GM18858 (cell line): Measurements from ENCODE around the gene TAP2.
A peak's percentile ranks its signal among the peaks of the same experiment; 100 is the strongest.
"Not testable (repeated sequence)": the region's sequence is repeated elsewhere in the genome, so short reads cannot be mapped to it uniquely, and the experiment has no call there.

Experiments
- ATAC-seq: cut with Tn5 transposase; IDR thresholded peaks from one replicate; pipeline ENCODE4 v1.9.1; 2021; ENCODE audit not compliant: unreplicated experiment

TAP2 gene

DNA sequence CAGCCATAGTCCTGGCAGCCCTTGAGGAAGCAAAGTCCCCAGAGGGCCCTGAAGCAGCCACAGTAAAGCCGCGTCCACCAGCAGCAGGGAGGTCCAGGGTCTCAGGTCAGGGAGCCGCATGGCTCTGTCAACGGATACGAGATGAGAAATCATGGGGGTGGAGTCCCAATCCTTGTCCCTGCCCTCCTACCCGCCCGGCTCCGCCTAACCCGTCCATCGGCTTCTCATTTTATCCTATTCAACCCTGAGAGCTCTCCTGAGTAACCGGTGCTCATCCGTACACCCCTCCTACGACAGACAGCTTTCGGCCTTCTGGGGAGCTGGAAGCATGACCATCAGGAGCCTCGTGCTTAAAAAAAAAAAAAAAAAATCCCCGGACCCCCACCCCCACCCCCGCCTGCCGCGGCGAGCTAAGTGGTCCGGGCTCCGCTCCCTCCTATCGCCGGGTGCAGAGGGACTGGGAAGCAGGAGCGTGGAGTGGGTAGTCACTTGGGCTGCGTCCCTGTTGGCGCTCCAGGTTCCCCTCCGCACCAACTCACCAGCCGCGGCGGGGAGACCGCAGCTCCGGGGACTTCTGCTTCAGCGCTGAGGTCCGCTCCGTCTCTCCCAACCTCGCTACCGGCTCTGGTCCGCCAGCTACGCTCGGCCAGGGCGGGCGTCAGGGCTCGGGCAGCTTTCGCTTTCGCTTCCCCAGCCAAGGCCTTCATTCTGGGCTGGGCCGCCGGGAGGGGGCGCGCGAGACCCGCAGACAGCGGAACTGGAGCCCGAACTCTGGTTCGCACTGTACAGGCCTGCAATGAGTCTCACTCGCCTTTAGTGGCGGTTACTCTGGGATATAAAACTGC is at the start of gene TAP2:
TSS of gene TAP2 (minus strand) at position 626 of the 845 bp plus-strand sequence. CDS start at position 120, 506 bp downstream.
- peak; percentile 75 for ATAC-seq

DNA sequence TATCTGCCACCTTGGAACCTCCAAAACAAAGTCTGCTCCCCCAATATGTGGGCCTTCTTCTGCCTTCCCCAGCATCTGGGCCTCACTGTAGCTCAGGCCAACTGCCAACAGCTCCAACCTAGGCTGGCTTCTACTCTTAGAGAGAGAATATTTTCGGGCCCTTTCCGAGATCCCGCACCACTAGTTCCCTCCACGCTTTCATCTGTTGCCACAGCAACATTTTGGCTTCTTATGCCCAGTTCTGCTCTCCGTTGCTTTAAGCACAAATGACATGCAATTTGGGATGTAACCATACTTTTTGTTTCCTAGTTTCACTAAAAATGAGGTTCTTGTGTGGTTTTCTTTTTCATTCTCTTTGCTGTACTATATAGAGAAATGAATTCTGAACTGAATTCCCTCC is 49.1 kb upstream of the TAP2 start:
- ATAC-seq, result no peak

GRCh38 chr6:32886681-32887383 is 48.3 kb upstream of the TAP2 start:
- ATAC-seq, result no peak

- ATAC-seq, result no peak
Measured at GRCh38 chr6:32885698-32886286, 47.3 kb upstream of the TAP2 start.

GRCh38 chr6:32883789-32884188 is 45.2 kb upstream of the TAP2 start:
- no peak for ATAC-seq

- no peak for ATAC-seq
Measured at GRCh38 chr6:32882879-32883250, 44.3 kb upstream of the TAP2 start.

- not testable (repeated sequence) for ATAC-seq
Measured at GRCh38 chr6:32880962-32881361, 42.4 kb upstream of the TAP2 start.

DNA sequence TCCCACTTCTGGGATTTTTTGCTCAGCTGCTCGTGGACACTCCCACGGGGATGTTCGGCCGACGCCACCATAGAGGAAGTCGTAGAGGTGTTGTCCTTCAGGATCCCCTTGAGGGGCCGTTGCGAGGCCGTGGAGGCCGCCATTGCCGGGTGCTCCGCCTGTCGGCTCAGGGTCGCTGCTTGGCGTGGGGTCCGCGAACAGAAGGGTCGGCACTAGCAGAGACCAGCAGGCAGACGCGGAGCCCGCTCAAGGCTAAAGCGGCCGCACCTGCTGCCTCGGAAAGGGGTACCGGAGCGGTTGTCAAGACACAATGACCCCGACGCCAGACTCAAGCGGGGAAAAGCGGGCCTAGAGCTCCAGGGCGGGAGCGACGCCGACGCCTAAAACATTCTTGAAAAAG is 41.2 kb upstream of the TAP2 start:
- ATAC-seq, result no peak

DNA sequence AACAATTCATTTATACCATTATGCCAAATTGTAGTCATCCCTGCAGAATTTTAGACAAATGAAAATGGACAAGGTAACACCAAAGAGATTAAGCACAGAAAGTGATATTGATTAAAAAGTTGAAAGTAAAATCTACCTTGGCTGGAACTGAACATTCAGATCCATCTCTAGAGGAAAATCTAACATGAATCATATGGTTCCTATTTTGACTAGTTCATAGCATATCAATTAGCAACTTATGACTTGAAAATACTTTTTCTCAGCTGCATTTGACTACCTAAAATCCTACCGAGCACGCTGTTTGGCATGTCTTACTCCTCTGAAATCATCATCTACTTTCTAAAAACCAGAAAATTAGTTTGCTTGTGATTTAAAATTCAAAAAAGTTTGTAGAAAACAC is 38.1 kb upstream of the TAP2 start:
- ATAC-seq, result no peak

GRCh38 chr6:32873947-32874346 is 35.4 kb upstream of the TAP2 start:
- ATAC-seq, result not testable (repeated sequence)

- ATAC-seq, result no peak
Measured at GRCh38 chr6:32868257-32868788, 29.8 kb upstream of the TAP2 start.

DNA sequence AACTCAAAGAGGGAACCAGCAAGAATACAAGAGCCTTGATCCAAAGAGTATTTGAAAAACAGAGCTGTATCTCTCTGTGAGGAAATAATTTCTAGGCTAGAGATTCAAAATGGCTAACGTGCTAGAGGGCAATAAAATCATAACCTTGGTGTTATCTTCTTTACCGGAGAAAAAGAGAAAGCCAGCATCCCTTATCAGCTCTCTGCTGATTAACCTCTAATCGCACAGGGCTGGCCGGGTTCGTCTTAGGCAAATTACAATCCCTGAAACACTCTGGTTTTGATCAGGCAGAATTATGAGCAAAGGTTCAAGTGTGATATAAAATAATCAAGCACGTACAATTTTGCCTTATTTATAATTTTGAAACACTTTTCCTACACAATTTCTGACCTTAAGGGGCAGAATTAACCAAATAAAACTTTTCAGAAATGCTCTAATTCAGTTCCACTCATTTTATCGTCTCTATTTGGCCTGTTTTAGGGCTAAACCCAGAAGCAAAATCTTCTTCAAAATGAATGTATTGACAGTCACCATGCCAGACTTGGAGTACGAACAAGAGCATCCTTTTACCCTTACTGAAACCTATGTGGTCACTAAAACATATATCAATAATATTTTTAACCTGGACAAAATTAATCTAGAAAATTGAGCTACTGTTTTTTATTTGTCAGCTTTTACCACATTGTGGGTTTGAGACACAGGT is 29.2 kb upstream of the TAP2 start:
- ATAC-seq, result no peak

GRCh38 chr6:32867022-32867477 is 28.5 kb upstream of the TAP2 start:
- ATAC-seq, result no peak

DNA sequence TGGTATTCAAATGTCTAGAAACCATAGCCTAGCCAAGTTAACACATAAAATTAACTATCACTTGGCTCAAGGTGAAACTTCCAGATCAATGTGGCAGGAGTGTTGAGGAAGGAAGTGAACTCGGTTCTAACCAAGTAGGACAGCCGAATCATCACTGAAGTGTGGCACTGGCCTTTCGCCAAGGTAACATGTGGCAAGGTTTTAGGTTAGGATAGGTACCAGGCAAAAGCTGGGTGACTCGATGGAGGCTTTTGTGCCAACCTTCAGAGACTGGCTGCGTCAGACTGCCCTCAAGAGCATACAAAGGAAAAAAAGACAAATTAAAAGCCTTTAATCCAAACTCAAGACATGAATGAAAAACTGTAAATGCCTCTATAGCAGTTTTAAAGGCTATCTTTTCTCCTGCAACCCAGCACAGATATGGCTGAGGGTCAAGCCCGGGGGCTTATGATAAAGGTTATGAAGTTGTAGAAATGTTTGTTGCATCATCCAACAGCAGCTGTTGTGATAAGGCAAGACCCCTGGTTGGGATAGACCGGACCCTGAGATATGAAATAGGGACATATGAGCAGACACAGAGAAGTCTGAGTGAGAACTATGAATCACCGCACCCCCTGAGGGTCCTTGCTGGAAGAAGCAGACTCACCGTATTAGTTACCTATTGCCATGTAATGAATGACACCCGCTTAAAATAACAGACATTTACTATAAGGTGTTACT is 27.3 kb upstream of the TAP2 start:
- ATAC-seq, result no peak

- ATAC-seq, result no peak
Measured at GRCh38 chr6:32862725-32863124, 24.2 kb upstream of the TAP2 start.

DNA sequence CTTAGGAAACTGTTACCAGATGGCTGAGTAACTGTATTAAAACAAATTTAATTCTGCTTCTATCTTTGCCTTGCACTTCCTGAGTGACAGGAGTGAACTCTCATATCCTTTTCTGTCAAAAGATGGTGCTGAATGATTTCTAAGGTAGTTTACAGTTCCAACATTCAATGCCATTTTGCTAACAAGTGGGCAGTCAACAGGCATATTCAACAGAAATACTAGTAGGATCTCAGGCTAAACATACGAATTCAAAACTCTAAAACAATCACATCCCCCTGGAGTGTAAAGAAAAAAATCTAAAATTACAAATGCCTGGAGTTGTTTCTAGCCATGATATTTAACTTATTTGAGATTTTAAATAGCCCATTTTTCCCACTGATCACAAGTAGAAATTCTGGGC is 22.1 kb upstream of the TAP2 start:
- no peak for ATAC-seq

DNA sequence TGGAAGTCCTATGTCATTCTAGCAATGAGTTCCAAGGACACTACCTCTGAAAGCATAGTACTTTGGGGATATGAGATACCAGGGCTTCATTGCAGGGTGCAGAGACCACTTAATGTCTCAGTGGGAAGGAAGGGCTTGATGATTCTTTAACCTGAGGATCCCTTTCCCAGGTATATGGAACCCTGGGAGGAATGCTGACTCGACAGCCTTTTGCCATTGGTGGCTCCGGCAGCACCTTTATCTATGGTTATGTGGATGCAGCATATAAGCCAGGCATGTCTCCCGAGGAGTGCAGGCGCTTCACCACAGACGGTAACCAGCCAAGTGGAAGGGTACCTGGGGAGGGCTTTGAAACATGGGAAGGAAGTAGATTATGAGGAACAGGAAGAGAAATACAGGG is 19.7 kb upstream of the TAP2 start:
- ATAC-seq, result no peak

DNA sequence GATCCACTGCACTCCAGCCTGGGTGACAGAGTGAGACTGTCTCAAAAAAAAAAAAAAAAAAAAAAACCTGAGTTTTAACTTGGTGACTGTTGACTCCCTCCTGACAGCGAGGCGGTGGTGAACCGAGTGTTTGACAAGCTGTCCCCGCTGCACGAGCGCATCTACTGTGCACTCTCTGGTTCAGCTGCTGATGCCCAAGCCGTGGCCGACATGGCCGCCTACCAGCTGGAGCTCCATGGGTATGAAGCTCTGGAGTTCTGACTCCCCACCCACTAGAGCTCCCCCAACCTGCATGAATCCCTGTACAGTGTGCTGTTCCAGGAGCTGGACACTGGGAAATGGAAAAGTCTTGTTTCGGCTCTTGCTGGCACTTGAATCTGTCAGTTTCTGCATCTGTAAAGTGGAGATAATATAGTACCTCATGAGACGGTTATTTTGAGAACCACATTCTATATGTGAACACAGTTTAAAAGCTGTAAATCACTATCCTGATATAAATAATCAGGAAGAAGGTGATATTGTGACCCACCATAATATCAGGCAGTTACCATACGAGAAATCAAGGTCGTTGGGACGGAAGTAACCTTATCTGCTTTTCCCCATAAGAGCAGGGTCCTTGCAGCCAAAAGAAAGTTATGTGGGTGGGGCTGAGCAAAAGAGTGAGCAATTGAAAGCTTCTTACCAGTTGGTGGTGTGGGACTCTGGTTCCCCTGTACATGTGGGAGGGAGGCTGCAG is 18.8 kb upstream of the TAP2 start:
- no peak for ATAC-seq

DNA sequence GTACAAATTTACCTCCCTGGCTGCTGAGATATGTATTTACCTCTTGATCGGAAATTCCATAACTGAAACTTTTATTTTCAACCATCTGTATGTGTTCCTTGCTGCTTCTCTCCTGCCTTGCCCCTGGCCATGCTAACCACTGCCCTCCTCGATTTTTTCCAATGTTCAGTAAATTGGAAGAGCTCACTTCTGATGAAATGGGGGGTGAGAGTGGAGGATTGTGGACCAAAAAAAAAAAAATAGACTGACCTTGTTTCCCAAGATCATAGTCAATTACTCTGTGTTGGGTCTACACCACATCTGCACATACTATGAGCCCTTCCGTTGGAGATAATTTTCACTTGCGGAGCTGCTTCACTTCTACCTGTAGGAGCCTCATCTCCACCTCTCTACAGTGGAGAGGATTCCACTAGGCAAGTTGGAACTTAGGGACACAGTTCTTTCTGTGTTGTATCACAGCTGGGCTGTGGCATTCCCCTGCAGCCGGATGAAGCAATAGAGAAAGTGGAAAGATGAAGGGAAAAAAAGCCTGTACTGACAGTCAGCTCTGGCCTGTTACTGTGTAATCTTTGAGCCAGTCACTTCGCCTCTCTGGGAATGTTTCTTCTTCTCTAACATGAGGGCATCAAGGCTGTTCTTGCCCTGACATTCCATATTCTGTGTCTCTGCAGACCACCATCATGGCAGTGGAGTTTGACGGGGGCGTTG is 17.1 kb upstream of the TAP2 start:
- no peak for ATAC-seq
